ENCODE data around the gene WDFY1.
A peak's percentile ranks its signal among the peaks of the same experiment; 100 is the strongest.

Gene WDFY1

GRCh38 chr2:223944703-223945531, at the start of gene WDFY1:
WDFY1 (minus strand) TSS chr2:223945335; CDS start chr2:223945284, 51 bp downstream.
- FAIRE-seq = no peak

DNA sequence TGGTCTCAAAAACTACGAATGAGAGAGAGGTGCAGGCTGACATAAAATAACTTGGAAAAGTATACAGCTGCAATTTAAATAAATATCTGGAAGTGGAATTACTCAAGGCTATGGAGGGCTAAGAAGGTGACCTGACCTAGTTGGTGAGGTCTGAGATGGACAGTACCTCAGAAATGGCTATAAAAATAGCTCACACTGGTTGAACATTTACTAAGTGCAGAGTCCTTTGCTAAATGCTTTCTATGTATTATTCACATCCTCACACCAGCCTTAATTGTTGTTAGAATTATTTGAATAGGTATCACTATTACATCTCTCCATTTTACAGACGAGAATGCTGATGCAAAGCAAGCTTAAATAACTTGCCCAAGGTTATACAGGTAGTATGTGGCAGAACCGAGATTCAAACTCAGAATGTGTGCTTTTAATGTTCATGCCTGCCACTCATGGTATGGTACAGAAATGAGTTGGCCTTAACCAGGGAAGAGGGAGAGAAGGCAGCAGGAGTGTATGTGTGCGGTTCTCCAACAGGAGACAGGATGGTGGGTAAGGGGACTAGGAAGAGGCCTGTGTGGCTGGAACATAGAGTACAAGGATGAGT, 49.5 kb upstream of the WDFY1 start:
- FAIRE-seq = no peak

DNA sequence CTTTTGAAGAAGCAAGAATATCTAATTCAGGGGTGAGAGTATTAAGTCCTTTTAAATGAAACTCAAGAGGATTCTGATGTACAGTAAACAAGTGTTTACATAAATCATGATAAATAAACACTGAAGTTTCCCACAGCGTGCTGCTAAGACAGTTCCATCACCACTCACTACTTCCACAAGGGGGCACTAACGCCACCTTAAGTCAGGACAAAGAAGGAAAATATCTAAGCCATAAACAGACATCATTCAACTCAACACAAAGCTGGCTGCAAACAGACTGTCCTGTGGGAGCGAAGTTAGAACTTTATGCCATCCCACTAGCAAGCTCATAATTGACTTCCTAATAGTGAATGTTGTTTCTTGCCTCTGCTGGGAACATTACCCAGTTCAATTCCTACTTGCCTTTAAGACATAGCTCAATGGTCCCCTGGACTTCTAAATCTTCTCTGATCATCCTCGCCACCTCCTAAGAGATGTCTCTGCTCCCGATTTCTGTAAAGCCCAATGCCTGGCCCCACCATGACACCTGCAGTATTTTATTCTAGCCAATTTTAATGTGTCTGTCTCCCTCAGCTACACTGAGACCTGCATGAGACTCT, 48.6 kb upstream of the WDFY1 start:
- peak; percentile 90 for FAIRE-seq

DNA sequence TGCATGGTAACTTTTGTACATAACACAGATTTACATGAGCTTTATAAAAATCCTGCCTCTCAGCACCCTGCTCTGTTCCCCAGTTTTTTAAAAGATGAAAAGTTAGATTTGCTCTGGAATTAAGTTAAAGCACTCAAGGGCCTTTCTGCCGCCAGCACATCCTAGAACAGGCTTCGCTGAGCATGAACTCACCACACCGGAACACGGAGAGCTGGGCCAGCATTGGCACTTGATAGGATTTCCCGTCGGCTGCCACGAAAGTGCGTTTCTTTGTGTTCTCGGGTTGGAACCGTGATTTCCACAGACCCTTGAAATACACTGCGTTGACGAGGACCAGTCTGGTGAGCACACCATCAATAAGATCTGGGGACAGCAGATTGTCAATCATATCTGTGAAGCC, 46.5 kb upstream of the WDFY1 start:
- FAIRE-seq = no peak

- FAIRE-seq = no peak
Observed at GRCh38 chr2:223989856-223990232, 44.7 kb upstream of the WDFY1 start.

DNA sequence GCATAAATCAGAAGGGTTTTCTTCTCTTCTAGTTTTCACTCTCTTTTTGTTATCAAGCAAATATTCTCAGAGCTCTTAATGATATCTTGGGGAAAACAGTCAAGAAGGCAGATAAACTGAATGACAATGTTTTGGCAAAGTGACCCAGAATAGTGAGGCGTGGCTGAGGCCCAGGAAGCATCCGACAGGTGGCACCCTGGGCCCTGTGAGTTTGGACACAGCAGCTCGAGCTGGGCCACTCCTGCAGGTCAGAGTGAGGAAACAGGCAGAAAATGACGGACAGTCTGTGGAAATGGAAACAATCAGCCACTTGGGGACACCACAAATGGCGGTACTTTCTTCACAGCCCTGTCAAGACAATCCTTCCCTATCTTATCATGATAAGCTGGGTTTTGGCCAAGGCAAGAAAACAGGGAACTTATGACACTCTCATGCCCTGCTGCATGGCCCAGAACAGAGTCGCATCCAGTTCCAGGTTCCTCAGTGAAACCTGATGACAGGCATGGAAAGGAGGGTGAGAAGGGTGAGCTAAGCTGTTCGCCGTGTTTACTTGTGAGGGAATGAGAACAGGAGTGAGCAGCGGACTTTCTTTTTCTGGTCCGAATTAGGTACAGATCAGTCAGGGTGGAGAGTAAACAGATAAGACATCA, 44.2 kb upstream of the WDFY1 start:
- no peak for FAIRE-seq

- no peak for FAIRE-seq
Observed at GRCh38 chr2:223981241-223981640, 36.1 kb upstream of the WDFY1 start.

DNA sequence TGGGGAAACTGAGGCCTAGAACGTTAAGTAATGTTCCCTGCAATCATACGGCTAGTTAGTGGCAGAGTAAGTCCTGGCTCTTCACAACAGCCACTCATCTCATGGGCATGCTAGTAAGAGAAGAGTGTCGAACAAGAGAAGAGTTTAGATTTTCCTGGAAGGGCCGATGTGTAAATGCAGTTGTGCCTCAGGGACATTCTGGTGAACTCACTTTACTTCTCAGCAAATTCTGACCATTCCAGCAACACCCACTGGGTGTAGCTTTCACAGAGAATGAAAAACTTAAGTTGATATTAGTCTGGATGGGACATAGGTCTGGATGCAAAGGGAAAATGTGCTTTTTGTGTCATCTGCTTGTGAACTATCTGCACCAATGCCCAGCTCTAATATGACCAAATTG, 35.7 kb upstream of the WDFY1 start:
- FAIRE-seq = no peak

- no peak for FAIRE-seq
Observed at GRCh38 chr2:223980397-223980735, 35.2 kb upstream of the WDFY1 start.

- FAIRE-seq = no peak
Observed at GRCh38 chr2:223979730-223980396, 34.7 kb upstream of the WDFY1 start.

- no peak for FAIRE-seq
Observed at GRCh38 chr2:223978451-223978850, 33.3 kb upstream of the WDFY1 start.

DNA sequence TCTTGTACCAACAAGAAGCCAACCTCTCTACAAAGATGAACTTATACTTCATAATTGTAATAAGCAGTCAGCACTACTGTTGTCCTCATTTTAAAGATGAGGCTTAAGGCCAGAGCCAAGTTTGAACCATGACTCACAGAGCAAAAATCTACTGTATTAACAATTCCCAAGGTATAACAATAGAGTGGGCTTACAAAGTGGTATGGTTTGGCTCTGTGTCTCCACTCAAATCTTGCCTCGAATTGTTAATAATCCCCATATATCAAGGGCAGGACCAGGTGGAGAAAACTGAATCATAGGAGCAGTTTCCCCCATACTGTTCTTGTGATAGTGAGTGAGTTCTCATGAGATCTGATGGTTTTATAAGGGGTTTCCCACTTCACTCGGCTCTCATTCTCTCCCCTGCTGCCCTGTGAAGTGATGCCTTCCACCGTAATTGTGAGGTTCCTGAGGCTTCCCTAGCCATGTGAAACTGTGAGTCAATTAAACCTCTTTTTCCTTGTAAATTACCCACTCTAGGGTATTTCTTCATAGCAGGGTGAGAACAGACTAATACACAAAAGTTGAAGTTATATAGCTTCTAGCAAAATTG, 31.6 kb upstream of the WDFY1 start:
- FAIRE-seq = no peak

DNA sequence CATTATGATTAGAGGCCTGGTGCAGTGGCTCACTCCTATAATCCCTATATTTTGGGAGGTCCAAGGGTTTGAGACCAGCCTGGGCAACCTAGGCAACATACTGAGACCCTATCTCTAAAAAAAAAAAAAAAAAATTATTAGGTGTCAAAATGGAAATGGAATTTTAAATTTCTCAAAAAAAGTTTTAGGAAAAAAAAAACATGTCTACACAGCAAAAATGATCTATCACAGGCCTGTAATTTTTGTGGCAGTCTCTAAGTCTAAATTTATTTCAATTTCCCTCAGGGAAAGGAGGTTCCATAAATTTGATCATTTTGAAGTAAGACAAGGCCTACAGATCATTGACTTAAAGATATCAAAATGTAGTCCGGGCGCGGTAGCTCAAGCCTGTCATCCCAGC, 28.5 kb upstream of the WDFY1 start:
- FAIRE-seq = no peak

DNA sequence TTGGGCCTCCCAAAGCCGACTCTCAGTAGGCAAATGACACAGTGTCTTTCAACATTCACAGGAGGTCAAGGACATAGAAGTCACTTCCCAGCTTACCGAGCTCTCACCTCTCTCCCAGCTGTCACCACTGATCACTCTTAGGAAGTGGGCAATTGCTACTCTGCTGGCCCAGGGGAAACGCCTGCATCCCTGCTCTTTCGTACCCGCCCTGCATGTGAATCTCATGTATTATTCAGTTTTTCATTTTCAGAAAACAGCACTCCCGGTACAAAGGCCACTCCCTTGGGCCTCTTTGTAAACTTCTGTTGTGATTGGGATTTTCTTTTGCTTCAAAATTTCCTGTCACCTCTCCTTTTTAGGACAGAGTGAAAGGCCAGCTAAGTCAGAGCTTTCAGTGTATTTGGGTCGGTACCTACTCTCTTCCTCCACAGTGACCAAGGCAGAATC, 27.5 kb upstream of the WDFY1 start:
- no peak for FAIRE-seq

DNA sequence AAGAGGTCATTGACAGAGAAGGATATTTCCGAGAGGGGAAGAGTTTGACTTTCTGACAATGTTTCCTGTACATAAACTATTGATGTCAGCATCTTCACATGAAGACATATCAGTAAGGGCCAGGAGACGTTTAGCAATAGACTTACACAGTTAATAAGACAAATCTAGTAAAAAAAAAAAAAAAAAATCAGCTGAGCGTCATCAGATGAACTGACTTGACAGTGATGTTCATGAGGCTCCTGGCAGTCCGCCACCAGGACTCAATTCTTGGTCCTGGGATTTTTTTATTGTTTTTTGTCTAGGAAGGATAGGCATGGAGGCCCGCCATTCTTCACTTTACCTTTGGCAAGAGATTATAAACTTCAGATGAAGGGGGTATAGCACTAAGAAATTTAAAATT, 26.6 kb upstream of the WDFY1 start:
- FAIRE-seq = no peak

GRCh38 chr2:223970343-223971128, 25.4 kb upstream of the WDFY1 start:
- FAIRE-seq = peak; percentile 99

DNA sequence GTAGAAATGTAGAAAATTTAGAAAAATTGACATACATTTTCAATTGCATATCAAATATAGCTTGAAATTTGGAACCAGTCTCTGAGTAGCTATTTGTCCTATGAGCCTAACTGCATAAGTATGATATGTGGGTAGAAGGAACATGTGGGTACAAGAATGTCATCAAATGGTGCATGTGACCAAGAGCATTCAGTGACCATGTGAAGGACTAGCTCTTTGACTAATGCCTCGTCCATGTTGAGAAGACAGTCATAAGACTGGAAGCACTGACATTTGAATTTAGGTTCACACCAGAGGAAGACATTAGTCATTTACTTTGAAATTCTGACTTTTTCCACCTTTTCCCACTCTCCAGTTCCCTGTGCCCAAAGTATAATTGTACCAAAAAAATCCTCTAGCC, 24.7 kb upstream of the WDFY1 start:
- FAIRE-seq = no peak

DNA sequence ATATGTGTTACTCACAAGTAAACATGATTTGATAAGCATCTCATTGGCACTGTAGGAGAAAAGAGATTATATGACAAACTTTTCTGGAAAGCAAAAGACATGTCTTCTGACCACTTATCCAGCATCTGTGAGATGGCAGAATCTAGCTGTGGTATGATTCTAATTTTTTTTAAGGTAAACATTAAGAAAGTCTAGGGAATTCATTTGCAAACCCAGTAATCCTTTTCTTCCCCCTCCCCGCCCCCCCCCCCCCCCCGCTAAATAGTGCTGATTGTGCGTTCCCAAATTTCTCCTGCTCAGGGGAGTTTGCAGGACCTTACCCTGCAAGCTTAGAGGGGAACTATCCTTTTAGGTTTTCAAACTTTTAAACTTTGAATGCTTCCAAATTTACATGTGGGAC, 24.2 kb upstream of the WDFY1 start:
- FAIRE-seq = no peak

DNA sequence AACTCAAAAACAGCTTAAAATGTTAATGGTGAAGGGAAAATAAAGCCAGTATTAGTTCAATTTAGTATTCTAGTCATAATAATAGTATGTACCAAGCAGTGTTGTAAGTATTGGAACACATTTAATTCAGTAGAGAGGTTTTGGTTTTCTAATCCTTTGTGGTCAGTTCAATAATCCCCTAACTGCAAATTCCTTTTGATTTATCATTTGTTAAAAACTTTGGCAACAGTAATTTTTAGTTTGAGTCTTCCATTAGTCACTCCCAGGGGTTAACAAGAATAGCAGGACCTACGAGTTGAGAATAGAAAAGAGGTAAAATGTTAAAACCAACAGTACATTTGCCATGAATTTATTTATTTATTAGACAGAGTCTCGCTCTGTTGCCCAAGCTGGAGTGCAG, 22.8 kb upstream of the WDFY1 start:
- FAIRE-seq = no peak

- FAIRE-seq = no peak
Observed at GRCh38 chr2:223959688-223960087, 14.6 kb upstream of the WDFY1 start.

DNA sequence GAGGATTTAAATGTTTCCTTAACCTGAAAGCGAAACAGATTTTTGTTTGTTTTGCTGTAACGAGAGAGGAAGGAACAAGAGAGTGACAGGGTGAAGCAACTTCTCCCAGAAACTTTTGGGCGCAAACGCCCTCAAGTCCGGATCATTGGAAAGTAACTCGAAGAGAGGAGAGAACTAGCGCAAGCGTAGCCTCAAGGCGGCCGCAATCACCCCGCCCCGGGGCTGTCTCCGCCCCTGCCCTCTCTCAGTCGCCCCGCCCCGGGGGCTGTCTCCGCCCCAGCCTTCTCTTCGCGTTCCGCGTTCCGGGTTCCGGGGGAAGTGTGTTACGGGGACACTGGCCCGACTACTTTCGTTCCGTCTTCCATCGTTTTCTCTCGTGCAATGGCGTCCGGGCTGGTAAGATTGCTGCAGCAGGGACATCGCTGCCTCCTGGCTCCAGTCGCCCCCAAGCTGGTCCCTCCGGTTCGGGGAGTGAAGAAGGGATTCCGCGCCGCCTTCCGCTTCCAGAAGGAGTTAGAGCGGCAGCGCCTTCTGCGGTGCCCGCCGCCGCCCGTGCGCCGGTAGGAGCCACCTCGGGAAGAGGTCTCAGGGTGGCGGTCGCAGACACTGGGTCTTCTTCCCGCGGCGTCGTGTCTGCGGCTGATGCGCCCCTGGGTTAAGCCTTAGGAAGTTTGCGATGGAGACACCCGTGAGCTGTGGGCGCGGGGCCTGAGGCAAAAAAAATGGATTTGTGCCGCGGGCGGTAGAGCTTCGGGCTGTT, 12.1 kb upstream of the WDFY1 start, which contains the start of gene MRPL44:
Gene MRPL44 (plus strand): TSS at position 372 of the 760 bp plus-strand sequence. CDS start 10 bp downstream, at position 382.
- FAIRE-seq = peak; percentile 98

All from G401.6 (cell line).